Ovary (tissue), 3 donors: ENCODE results near the gene SCN4B.

Experiments used
- CTCF ChIP-seq, 3 donors: fragments of 450-650 bp in 2 of 3; fragments of 200-600 bp in 1 of 3; IDR thresholded peaks; one replicate each; pipeline versions ENCODE4 v1.5.1 to v1.8.0; 2016 to 2022; ENCODE audit warnings: antibody characterized with exemption in 3 of 3, mild to moderate bottlenecking in 1 of 3
- POLR2A ChIP-seq: fragments of 450-650 bp; IDR thresholded peaks from one replicate; pipeline ENCODE4 v1.6.1; 2017; ENCODE audit warnings: antibody characterized with exemption, mild to moderate bottlenecking, moderate library complexity
- donor health status: DM: no; HTN: no; CAD: no.

GRCh38 chr11:118175031-118175992 is 22.7 kb upstream of the SCN4B start:
- TF ChIP-seq CTCF (IDR thresholded peaks at IDR 0.05) (no peak), POLR2A (no peak)
